ENCODE data around the gene GHDC. TPM values are rescaled to one million over a fixed set of nuclear protein-coding genes. Genes with fewer than 3 reads are reported as not detected.
"Not testable (repeated sequence)": the region's sequence is repeated elsewhere in the genome, so short reads cannot be mapped to it uniquely, and the experiment has no call there.

GHDC gene
- 34.2 TPM for polyA plus RNA-seq (2013)

- no peaks in the 10 kb centered on the region for H3K27me3 ChIP-seq (replicated peaks in 2 of 5; ENCODE audit: control insufficient read depth in 4 of 5, insufficient read depth in 5 of 5, low read length in 4 of 5)
- DNase-seq, result peak; percentile 65 to 82 (median 77)
- WGBS (ENCODE audit: insufficient coverage), result 6% methylated on average over 17 of the region's 24 CpGs
- H3K9me3 ChIP-seq (ENCODE audit: control extremely low read depth in 1 of 5, control insufficient read depth in 4 of 5, insufficient read depth in 2 of 5, low read depth in 1 of 5, low read length in 4 of 5), result no peaks in the 10 kb centered on the region
- ChIA-PET POLR2A (no interaction called here), CTCF (interaction anchor here (0.7 to 4.0 kb wide), 11 partner anchors 10 to 345 kb away, joined by 3 to 14 read pairs (median 3); partner anchors contain the start of genes CNP and NKIRAS2)
- peaks cover 0 to 20% (median 13%) of the 10 kb centered on the region in 4 experiments for H3K36me3 ChIP-seq (ENCODE audit: control insufficient read depth in 4 of 4, insufficient read depth in 4 of 4, low read length in 3 of 4)
- peak within 1 kb of the TSS; percentile 79 to 99 (median 96) for H3K4me3 ChIP-seq (ENCODE audit: control insufficient read depth in 1 of 7, extremely low read depth in 1 of 7, insufficient read depth in 4 of 7, low read depth in 2 of 7, low read length in 6 of 7)
- H3K27ac ChIP-seq (ENCODE audit: insufficient read depth in 1 of 2, low read depth in 1 of 2, low read length in 2 of 2, poor library complexity in 1 of 2, severe bottlenecking in 2 of 2), result peak within 1 kb of the TSS; percentile 36 to 71
- peaks cover 8 to 37% (median 26%) of the 10 kb centered on the region in 4 experiments for H3K4me1 ChIP-seq (ENCODE audit: control extremely low read depth in 1 of 4, control insufficient read depth in 4 of 4, insufficient read depth in 4 of 4, low read length in 3 of 4)
These were observed at the start of gene GHDC for GRCh38 chr17:42193969-42194899. Gene GHDC (minus strand): TSS chr17:42194494. CDS start chr17:42193581, 913 bp downstream.

- 92% methylated on average over 3 of the region's 5 CpGs for WGBS (ENCODE audit: insufficient coverage)
- Histone ChIP-seq H3K9me3 (ENCODE audit: control extremely low read depth in 1 of 5, control insufficient read depth in 4 of 5, insufficient read depth in 2 of 5, low read depth in 1 of 5, low read length in 4 of 5) (no peaks in the 10 kb centered on the region), H3K27me3 (replicated peaks in 2 of 5; ENCODE audit: control insufficient read depth in 4 of 5, insufficient read depth in 5 of 5, low read length in 4 of 5) (no peaks in the 10 kb centered on the region), H3K4me3 (ENCODE audit: control insufficient read depth in 1 of 7, extremely low read depth in 1 of 7, insufficient read depth in 4 of 7, low read depth in 2 of 7, low read length in 6 of 7) (no peak overlapping the region), H3K36me3 (ENCODE audit: control insufficient read depth in 4 of 4, insufficient read depth in 4 of 4, low read length in 3 of 4) (no peaks in the 10 kb centered on the region), H3K27ac (ENCODE audit: insufficient read depth in 1 of 2, low read depth in 1 of 2, low read length in 2 of 2, poor library complexity in 1 of 2, severe bottlenecking in 2 of 2) (no peak overlapping the region), H3K4me1 (ENCODE audit: control extremely low read depth in 1 of 4, control insufficient read depth in 4 of 4, insufficient read depth in 4 of 4, low read length in 3 of 4) (peaks cover 12 to 31% (median 23%) of the 10 kb centered on the region in 4 experiments)
- POLR2A ChIA-PET, result interaction anchor here (0.6 kb wide), 1 partner anchor 70 kb away, joined by 5 read pairs; no protein-coding TSS in a partner anchor
- DNase-seq, result no peak
- CTCF ChIA-PET, result interaction anchor here (0.7 to 1.4 kb wide), 3 partner anchors 14 to 43 kb away, joined by 3 to 5 read pairs (median 4); no protein-coding TSS in a partner anchor
These were observed 49.2 kb upstream of the GHDC start for GRCh38 chr17:42243493-42243982.

- H3K27me3 ChIP-seq (replicated peaks in 2 of 5; ENCODE audit: control insufficient read depth in 4 of 5, insufficient read depth in 5 of 5, low read length in 4 of 5), result no peaks in the 10 kb centered on the region
- peaks cover 2 to 14% (median 9%) of the 10 kb centered on the region in 4 experiments for H3K4me1 ChIP-seq (ENCODE audit: control extremely low read depth in 1 of 4, control insufficient read depth in 4 of 4, insufficient read depth in 4 of 4, low read length in 3 of 4)
- CTCF ChIA-PET, result interaction anchor here (0.6 kb wide), 1 partner anchor 50 kb away, joined by 4 read pairs; no protein-coding TSS in a partner anchor
- H3K36me3 ChIP-seq (ENCODE audit: control insufficient read depth in 4 of 4, insufficient read depth in 4 of 4, low read length in 3 of 4), result peaks cover 0 to 3% (median 0%) of the 10 kb centered on the region in 4 experiments
- POLR2A ChIA-PET, result no interaction called here
- no CpG with 5 or more reads among the region's 1 CpG for WGBS (ENCODE audit: insufficient coverage)
- DNase-seq, result no peak
- H3K4me3 ChIP-seq (ENCODE audit: control insufficient read depth in 1 of 7, extremely low read depth in 1 of 7, insufficient read depth in 4 of 7, low read depth in 2 of 7, low read length in 6 of 7), result no peak overlapping the region
- H3K27ac ChIP-seq (ENCODE audit: insufficient read depth in 1 of 2, low read depth in 1 of 2, low read length in 2 of 2, poor library complexity in 1 of 2, severe bottlenecking in 2 of 2), result no peak overlapping the region
- no peaks in the 10 kb centered on the region for H3K9me3 ChIP-seq (ENCODE audit: control extremely low read depth in 1 of 5, control insufficient read depth in 4 of 5, insufficient read depth in 2 of 5, low read depth in 1 of 5, low read length in 4 of 5)
These were observed 47.6 kb upstream of the GHDC start for GRCh38 chr17:42241871-42242270.

GRCh38 chr17:42240863-42241262, 46.6 kb upstream of the GHDC start:
- H3K4me1 ChIP-seq (ENCODE audit: control extremely low read depth in 1 of 4, control insufficient read depth in 4 of 4, insufficient read depth in 4 of 4, low read length in 3 of 4); H3K9me3 ChIP-seq (ENCODE audit: control extremely low read depth in 1 of 5, control insufficient read depth in 4 of 5, insufficient read depth in 2 of 5, low read depth in 1 of 5, low read length in 4 of 5); POLR2A ChIA-PET; H3K27me3 ChIP-seq (replicated peaks in 2 of 5; ENCODE audit: control insufficient read depth in 4 of 5, insufficient read depth in 5 of 5, low read length in 4 of 5); H3K27ac ChIP-seq (ENCODE audit: insufficient read depth in 1 of 2, low read depth in 1 of 2, low read length in 2 of 2, poor library complexity in 1 of 2, severe bottlenecking in 2 of 2); H3K36me3 ChIP-seq (ENCODE audit: control insufficient read depth in 4 of 4, insufficient read depth in 4 of 4, low read length in 3 of 4); DNase-seq; H3K4me3 ChIP-seq (ENCODE audit: control insufficient read depth in 1 of 7, extremely low read depth in 1 of 7, insufficient read depth in 4 of 7, low read depth in 2 of 7, low read length in 6 of 7): not testable (repeated sequence)
- CTCF ChIA-PET, result interaction anchor here (0.6 kb wide), 1 partner anchor 32 kb away, joined by 3 read pairs; no protein-coding TSS in a partner anchor
- 62% methylated on average over 1 of the region's 4 CpGs for WGBS (ENCODE audit: insufficient coverage)

GRCh38 chr17:42240201-42240600, 45.9 kb upstream of the GHDC start:
- WGBS (ENCODE audit: insufficient coverage), result 100% methylated on average over 4 of the region's 5 CpGs
- no peak for DNase-seq
- H3K4me1 ChIP-seq (ENCODE audit: control extremely low read depth in 1 of 4, control insufficient read depth in 4 of 4, insufficient read depth in 4 of 4, low read length in 3 of 4), result peaks cover 0 to 3% (median 0%) of the 10 kb centered on the region in 4 experiments
- peaks cover 0 to 3% (median 0%) of the 10 kb centered on the region in 4 experiments for H3K36me3 ChIP-seq (ENCODE audit: control insufficient read depth in 4 of 4, insufficient read depth in 4 of 4, low read length in 3 of 4)
- no peaks in the 10 kb centered on the region for H3K27me3 ChIP-seq (replicated peaks in 2 of 5; ENCODE audit: control insufficient read depth in 4 of 5, insufficient read depth in 5 of 5, low read length in 4 of 5)
- H3K27ac ChIP-seq (ENCODE audit: insufficient read depth in 1 of 2, low read depth in 1 of 2, low read length in 2 of 2, poor library complexity in 1 of 2, severe bottlenecking in 2 of 2), result no peak overlapping the region
- ChIA-PET POLR2A (interaction anchor here (0.6 kb wide), 1 partner anchor 1269 kb away, joined by 4 read pairs; no protein-coding TSS in a partner anchor), CTCF (interaction anchor here (1.1 kb wide), 1 partner anchor 12 kb away, joined by 3 read pairs; no protein-coding TSS in a partner anchor)
- H3K9me3 ChIP-seq (ENCODE audit: control extremely low read depth in 1 of 5, control insufficient read depth in 4 of 5, insufficient read depth in 2 of 5, low read depth in 1 of 5, low read length in 4 of 5), result no peaks in the 10 kb centered on the region
- H3K4me3 ChIP-seq (ENCODE audit: control insufficient read depth in 1 of 7, extremely low read depth in 1 of 7, insufficient read depth in 4 of 7, low read depth in 2 of 7, low read length in 6 of 7), result no peak overlapping the region

- CTCF ChIA-PET, result interaction anchor here (1.1 kb wide), 1 partner anchor 12 kb away, joined by 3 read pairs; no protein-coding TSS in a partner anchor
- POLR2A ChIA-PET, result not testable (repeated sequence)
- no CpG with 5 or more reads among the region's 7 CpGs for WGBS (ENCODE audit: insufficient coverage)
These were observed 45.3 kb upstream of the GHDC start for GRCh38 chr17:42239576-42239975.

More at GRCh38 chr17:42239576-42239975, 45.3 kb upstream of the GHDC start:
- H3K27me3 ChIP-seq (replicated peaks in 2 of 5; ENCODE audit: control insufficient read depth in 4 of 5, insufficient read depth in 5 of 5, low read length in 4 of 5); H3K4me1 ChIP-seq (ENCODE audit: control extremely low read depth in 1 of 4, control insufficient read depth in 4 of 4, insufficient read depth in 4 of 4, low read length in 3 of 4); DNase-seq; H3K27ac ChIP-seq (ENCODE audit: insufficient read depth in 1 of 2, low read depth in 1 of 2, low read length in 2 of 2, poor library complexity in 1 of 2, severe bottlenecking in 2 of 2); H3K4me3 ChIP-seq (ENCODE audit: control insufficient read depth in 1 of 7, extremely low read depth in 1 of 7, insufficient read depth in 4 of 7, low read depth in 2 of 7, low read length in 6 of 7); H3K36me3 ChIP-seq (ENCODE audit: control insufficient read depth in 4 of 4, insufficient read depth in 4 of 4, low read length in 3 of 4); H3K9me3 ChIP-seq (ENCODE audit: control extremely low read depth in 1 of 5, control insufficient read depth in 4 of 5, insufficient read depth in 2 of 5, low read depth in 1 of 5, low read length in 4 of 5): not testable (repeated sequence)
